NCI-H2171 treated with DMSO at 0.1 percent for 48 hours (cell line): ENCODE measurements around the gene TMEM271.

Source experiments
- DNase-seq: peaks from one replicate; lab custom pipeline; 2025; lab: John Stamatoyannopoulos, UW

The TMEM271 gene

DNA sequence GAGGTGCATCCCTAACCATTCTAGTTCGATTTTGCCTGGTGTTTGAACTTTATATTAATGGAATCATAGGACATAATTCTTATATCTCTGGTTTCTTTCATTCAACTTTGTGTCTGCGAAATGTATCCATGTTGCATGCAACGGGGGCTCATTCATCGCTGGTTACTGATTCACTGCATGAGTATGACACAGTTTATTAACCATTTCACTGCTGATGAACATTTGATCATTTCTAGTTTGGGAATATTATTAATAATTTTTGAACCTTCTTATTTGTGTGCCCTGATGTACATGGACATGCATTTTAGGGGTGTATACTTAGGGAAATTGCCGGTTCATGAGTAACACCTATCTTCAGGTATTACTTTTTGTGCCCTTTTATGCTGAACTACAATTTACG lies 5.1 kb upstream of the TMEM271 start:
- DNase-seq, result no peak

- no peak for DNase-seq
Measured at GRCh38 chr4:579543-580175, 3.6 kb upstream of the TMEM271 start.

GRCh38 chr4:578451-579443 lies 2.7 kb upstream of the TMEM271 start:
- DNase-seq, result no peak

- peak; percentile 21 for DNase-seq
Measured at GRCh38 chr4:577499-578450, 1.7 kb upstream of the TMEM271 start.

- DNase-seq, result peak; percentile 38
Measured at GRCh38 chr4:576991-577498, 950 bp upstream of the TMEM271 start.

GRCh38 chr4:575281-576141 lies 584 bp downstream of the TMEM271 start:
- DNase-seq, result peak; percentile 12

DNA sequence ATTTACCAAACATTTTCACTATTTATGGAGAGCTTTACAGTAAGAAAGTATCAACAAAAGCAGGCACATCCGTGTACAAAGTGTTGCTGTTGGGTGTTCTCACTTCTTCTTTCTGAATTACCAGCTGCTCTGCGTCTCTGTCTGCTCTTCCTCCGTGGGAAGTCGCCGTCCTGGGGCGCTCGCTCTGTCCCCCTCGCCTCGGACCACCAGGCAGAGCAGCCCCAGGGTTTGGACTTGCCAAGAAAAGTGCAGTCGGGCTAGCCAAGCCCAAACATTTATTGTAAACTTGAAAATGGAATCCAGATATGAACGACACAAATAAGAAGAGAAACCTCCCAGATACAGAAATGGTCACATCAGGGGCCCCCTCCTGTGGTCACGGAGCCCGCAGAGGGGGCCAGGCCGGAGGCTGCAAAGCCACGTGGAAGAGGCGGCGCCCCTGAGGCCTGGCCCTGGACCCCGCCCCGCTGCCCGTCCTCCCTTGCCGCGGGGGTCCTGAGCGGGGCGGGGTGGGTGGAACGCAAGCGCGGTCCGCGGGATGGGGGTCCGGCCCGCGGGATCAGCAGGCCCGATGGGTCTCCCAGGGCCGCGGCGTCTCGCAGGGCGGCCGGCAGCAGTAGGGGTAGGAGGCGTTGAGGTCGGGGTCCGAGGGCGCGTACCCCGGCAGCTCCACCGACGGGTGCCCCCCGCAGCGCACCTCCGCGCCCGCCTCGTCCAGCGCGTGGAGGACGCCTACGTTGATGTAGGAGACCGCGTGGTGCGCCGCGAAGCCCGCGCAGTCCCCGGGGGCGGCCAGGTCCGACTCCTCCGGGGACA lies 1.5 kb downstream of the TMEM271 start:
- no peak for DNase-seq

DNA sequence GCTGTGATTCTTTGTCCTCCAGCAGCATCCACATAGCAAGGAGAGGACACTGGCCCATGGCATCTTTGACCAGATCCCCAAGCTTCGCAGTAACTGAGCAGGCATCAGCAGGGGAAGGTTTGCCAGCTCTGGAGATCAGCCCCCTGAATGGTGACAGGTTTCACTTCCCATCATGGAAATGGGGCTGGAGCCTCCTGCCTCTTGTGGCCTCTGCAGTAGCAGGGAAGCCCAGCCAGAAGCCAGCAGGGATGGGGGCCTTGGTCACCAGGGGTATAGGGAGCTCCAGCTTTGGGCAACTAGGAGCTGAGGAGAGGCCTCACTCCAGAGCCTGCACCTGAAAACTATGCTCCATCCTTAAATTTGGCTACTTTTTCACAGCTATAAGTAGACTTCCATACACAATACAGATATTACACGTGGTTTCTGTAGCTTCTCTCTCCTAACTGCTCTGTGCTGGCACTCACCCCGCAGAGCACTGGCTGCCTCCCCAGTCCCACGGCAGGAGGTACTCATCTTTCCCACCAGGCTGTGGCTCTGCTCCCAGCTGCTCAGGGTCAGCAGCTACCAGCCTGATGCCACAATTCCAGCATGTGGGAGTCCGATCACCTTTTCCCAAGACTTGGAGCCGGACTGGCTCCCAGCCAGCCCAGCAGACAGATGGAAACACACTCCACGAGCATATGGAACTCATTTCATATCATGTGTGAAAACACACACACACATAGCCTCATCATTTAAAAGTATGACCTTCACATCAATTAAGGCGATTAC lies 2.8 kb downstream of the TMEM271 start:
- peak; percentile 65 for DNase-seq

DNA sequence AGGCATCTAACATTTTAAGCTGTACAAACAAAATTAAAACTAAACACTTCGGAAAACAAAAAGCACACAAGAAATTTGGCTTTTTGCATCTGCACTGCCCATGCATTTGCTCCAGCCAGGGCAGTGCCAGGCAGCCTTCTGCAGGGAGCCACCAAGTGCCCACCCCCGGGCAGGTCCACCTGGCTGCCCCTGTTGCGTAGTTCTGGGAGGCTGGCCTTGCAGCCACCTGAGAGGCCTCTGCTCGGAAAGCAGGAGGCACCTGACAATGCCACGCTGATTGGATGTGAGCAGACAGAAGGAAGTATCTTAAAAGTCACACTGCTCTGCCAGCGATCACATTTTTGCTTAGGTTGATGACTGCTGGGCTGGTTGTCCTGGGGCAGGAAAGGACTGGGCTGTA lies 3.5 kb downstream of the TMEM271 start:
- no peak for DNase-seq

- no peak for DNase-seq
Measured at GRCh38 chr4:571838-572572, 4.1 kb downstream of the TMEM271 start.

DNA sequence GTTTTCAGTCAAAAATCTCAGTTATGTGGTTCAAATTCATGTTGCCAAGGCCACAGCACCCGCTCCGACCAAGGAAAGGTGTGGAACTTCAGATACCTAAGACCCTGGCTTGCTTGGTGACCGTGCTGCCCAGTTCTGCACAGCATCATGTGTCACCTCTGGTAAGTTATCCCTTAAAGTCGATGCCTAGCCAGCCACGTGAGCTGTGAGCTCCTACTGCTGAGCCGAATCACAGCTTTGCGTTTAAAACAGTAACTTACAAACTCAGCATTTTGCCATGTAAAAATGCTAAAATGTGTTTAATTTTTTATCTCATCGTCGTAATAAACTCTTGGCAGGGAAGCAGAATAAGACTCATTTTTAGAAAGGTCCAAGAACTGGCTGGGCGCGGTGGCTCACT lies 5.3 kb downstream of the TMEM271 start:
- no peak for DNase-seq

- no peak for DNase-seq
Measured at GRCh38 chr4:569958-570667, 6.0 kb downstream of the TMEM271 start.

GRCh38 chr4:568962-569361 lies 7.1 kb downstream of the TMEM271 start:
- no peak for DNase-seq

GRCh38 chr4:568351-568652 lies 7.8 kb downstream of the TMEM271 start:
- no peak for DNase-seq

GRCh38 chr4:567457-568350 lies 8.4 kb downstream of the TMEM271 start:
- DNase-seq, result no peak

- no peak for DNase-seq
Measured at GRCh38 chr4:566508-567295, 9.4 kb downstream of the TMEM271 start.
